Fibroblast of skin of left quadriceps (primary cell): ENCODE results near the gene XPO1.
A peak's percentile ranks its signal among the peaks of the same experiment; 100 is the strongest.
"Not testable (repeated sequence)": the region's sequence is repeated elsewhere in the genome, so short reads cannot be mapped to it uniquely, and the experiment has no call there.

Experiments
- DNase-seq, 2 experiments: peaks; one replicate each; pipeline ENCODE4 v3.0.0-alpha.2; 2013; ENCODE audit warnings: low read depth in 2 of 2

XPO1 gene

GRCh38 chr2:61536180-61536571 is 2.0 kb downstream of the XPO1 start:
- DNase-seq = no peak

- no peak for DNase-seq
Observed at GRCh38 chr2:61535449-61535848, 2.7 kb downstream of the XPO1 start.

GRCh38 chr2:61534926-61535325 is 3.2 kb downstream of the XPO1 start:
- no peak for DNase-seq

DNA sequence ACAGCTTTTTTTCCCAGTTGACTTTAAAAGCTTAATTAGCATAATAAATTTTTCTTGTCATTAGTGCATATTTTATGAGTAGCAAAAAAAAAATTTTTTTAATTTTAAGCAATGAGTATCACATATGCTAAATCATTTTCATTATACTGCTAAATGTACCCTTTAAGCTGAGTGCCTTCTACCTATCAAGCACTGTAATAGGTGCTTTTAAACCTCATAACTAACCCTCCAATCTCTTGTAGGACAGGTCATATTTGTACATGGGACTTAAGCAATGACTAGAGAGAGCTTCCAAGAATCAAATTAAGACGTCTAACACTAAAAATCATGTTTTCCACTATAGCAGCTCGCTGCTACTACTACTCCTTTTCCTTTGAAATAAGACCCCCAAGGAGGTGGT is 7.4 kb downstream of the XPO1 start:
- no peak for DNase-seq

GRCh38 chr2:61529944-61530735 is 8.0 kb downstream of the XPO1 start:
- no peak for DNase-seq

GRCh38 chr2:61520261-61520660 is 17.9 kb downstream of the XPO1 start:
- no peak for DNase-seq

DNA sequence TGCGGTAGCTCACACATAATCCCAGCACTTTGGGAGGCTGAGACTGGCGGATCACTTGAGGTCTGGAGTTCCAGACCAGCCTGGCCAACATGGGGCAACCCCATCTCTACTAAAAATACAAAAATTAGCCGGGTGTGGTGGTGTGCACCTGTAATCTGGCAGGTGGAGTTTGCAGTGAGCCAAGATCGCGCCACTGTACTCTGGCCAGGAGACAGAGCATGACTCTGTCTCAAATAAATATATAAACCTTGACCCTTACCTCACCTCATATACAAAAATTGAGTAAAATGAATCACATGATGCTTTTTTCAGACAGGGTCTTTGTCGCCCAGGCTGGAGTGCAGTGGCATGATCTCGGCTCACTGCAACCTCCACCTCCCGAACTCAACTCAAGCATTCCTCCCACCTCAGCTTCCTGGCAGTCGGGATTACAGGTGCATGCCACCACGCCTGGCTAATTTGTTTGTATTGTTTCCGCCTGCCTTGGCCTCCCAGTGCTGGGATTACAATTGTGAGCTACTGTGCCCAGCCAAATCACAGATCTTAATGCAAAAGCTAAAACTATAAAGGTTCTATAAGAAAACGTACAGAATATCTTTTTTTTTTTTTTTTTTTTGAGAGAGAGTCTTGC is 25.3 kb downstream of the XPO1 start:
- no peak for DNase-seq

- no peak for DNase-seq
Observed at GRCh38 chr2:61510674-61511671, 27.2 kb downstream of the XPO1 start.

GRCh38 chr2:61504949-61505348 is 33.2 kb downstream of the XPO1 start:
- no peak for DNase-seq

GRCh38 chr2:61499060-61499459 is 39.1 kb downstream of the XPO1 start:
- no peak for DNase-seq

DNA sequence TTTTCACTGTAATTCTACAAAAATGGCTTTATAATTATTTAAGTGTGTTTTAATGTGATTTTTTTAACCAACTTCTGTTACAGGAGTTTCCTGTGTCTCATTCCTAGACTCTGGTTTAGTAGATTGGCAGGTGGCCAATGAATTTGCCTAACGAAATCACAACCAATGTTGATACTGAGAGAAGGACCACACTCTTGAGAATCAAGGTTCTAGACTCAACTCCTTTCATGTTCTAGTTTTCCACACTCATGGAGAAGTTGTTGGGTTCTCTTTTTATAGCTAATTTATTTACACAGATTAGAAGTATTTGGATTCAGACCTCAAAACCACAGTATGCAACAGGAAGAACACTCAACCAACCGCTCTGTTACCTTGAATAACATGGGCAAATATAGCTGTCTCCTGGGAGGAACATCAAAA is 44.6 kb downstream of the XPO1 start:
- DNase-seq = peak in 1 of 2 experiments; percentile 9

DNA sequence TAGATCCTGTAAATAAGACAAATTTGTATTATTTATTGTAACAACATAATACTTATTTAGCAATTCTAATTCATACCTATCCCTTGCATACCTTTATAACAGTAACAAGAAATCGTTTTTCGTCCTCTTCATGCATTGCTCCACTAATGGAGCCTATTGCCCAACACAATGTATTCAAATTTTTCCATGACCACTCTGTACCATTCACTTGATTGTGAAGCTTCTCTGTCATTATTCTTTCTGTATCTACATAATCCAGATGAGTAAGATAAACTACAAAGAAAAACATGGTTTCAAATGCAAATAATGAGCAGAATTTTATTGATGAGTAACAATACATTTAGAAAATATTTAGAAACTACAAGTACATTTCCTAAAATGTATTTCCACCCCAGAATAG is 45.7 kb downstream of the XPO1 start:
- DNase-seq = no peak

GRCh38 chr2:61485281-61485680 is 52.9 kb downstream of the XPO1 start:
- no peak for DNase-seq

DNA sequence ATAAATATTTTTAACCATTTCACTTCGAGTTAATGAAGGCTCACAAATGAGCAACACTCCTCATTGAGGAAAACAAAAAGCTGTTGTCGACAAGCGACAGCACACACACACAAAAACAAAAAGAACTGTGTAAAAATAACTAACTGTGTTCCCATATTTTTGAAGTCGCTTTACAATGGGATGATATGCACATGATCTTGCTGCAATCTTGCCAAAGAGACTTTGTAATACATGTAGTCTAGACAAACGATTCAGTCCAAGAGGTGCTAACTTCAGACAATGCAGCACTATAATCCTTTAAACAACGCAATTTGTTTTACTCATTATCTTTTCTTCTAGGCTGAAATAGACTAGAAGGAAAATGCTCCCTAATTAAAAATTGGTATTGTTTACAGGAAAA is 60.1 kb downstream of the XPO1 start:
- no peak for DNase-seq

- DNase-seq = not testable (repeated sequence)
Observed at GRCh38 chr2:61476929-61477589, 61.1 kb downstream of the XPO1 start.

DNA sequence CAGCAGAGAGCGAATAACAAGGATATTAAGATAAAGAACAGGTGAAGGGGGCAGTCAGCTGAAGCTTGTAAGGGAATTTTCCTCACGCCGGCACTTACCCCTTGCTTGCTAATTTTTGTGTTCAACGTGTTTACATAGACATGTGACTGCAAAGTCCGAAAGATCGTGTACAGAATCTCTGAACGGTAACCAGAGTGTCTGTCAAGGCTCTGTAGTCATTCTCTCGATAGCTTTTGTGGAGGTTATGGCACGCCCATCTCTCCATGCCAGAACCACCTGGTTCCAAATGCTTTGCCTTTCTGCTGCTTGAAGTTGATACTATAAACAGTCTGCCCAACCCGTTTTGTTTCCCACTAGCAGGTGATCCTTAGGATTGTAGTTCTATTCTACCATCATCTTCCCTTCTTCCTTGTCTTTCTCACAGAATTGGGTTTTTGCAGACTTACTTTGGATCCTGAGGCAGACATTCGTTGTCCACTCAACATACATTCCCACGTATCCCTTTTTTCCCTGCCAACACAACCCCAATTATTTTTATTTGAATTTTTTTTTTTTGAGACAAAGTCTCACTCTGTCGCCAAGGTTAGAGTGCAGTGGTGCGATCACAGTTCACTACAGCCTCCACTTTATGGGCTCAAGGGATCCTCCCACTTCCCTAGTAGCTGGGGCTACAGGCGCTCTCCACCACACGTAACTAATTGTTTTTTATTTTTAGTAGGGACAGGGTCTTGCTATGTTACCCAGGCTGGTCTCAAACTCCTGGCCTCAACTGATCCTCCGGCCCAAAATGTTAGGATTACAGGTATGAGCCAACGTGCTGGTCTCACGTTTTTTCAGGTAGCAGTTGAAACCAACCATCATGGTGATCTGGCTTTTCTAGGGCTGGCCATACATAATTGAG is 66.0 kb downstream of the XPO1 start:
- DNase-seq = no peak

DNA sequence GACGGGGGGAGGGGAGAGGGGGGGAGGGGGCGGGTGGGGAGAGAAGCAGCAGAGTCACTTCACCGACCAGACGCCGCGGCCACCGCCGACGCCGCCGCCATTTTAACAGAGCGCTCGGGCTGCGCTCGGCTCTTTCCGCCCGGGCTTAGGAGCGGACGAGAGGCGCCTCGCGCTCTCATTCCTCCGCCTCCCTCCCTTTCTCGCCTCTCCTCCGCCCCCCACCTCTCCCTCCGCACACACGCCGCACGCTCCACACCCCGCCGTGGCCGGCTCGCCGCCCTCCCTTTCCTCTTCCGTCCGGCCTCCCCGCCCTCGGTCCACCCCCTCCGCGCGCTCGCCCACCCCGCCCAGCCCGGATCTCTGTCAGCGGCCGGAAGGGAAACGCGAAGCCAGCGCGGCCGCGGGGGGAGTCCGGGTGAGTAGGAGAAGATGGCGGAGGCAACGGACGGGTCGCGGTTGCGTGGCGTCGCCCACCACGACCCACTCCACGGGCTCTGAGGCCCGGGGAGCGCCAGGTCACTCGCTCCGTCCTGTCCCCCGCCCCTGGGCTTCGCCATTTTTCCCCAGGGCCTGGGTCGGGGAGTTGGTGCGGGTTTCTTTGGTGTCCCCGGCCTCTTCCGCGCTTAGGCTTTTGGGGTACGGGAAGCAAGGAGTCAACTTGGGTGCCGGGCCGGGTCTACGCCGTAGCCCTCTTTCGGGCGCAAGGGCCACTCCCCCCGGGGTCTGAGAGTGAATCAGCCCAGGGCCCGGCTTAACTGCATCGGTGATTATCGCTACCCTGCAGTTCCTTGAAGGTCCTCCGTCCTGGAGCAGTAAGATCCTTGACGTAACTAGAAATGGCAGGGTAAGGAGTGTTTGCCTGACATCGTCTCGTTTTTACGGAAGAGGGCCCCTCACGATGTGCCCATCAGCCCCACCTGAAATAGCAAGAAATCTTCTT is 66.9 kb downstream of the XPO1 start, which contains the start of gene USP34:
Gene USP34, minus strand, starts transcription at position 123 of the 940 bp plus-strand sequence. CDS start 395 bp downstream, outside the sequence.
- DNase-seq = peak; percentile 91

GRCh38 chr2:61470122-61470951 is 67.8 kb downstream of the XPO1 start:
- DNase-seq = peak; percentile 55 to 63
